MM.1S (cell line): Measurements from ENCODE around the gene PPP1R13B.

ENCODE experiments used
- CTCF ChIP-seq: fragments of 300-600 bp; sonication (generic); IDR thresholded peaks from 2 replicates; pipeline ENCODE4 v1.5.1; 2016; ENCODE audit warnings: antibody characterized with exemption, low read length, mixed read lengths
- EZH2 ChIP-seq: fragments of 300-600 bp; sonication (generic); optimal IDR thresholded peaks from 2 replicates; pipeline ENCODE3; 2017; ENCODE audit warnings: low read depth, mild to moderate bottlenecking, antibody characterized with exemption, low read length, mixed read lengths
- EZH2phosphoT487 ChIP-seq: fragments of 300-600 bp; sonication (generic); IDR thresholded peaks from 2 replicates; pipeline ENCODE4 v1.6.1; 2018; ENCODE audit warnings: antibody characterized with exemption, low read length

GRCh38 chr14:103728721-103729120 is 118.7 kb downstream of the PPP1R13B start:
- no peak for TF ChIP-seq EZH2
- no peak for TF ChIP-seq CTCF
- no peak for TF ChIP-seq EZH2phosphoT487
